HG02852 (cell line): Measurements from ENCODE around the gene HMGXB4.

Experiments
- ATAC-seq: cut with Tn5 transposase; IDR thresholded peaks from one replicate; pipeline ENCODE4 v1.9.1; 2021; ENCODE audit warnings: mild to moderate bottlenecking, moderate library complexity; ENCODE audit not compliant: unreplicated experiment

HMGXB4 gene

GRCh38 chr22:35310556-35311550 lies 53.6 kb downstream of the HMGXB4 start:
- no peak for ATAC-seq

GRCh38 chr22:35311551-35311999 lies 54.3 kb downstream of the HMGXB4 start:
- ATAC-seq, result no peak

GRCh38 chr22:35312198-35313059 lies 55.1 kb downstream of the HMGXB4 start:
- no peak for ATAC-seq

- no peak for ATAC-seq
Observed at GRCh38 chr22:35313311-35314121, 56.2 kb downstream of the HMGXB4 start.

- no peak for ATAC-seq
Observed at GRCh38 chr22:35314161-35314942, 57.1 kb downstream of the HMGXB4 start.

GRCh38 chr22:35315141-35315854 lies 58.0 kb downstream of the HMGXB4 start:
- ATAC-seq, result no peak

GRCh38 chr22:35315855-35316745 lies 58.8 kb downstream of the HMGXB4 start:
- no peak for ATAC-seq

GRCh38 chr22:35316751-35317150 lies 59.5 kb downstream of the HMGXB4 start:
- ATAC-seq, result no peak

- no peak for ATAC-seq
Observed at GRCh38 chr22:35317680-35318290, 60.5 kb downstream of the HMGXB4 start.

GRCh38 chr22:35318346-35319215 lies 61.3 kb downstream of the HMGXB4 start:
- no peak for ATAC-seq

GRCh38 chr22:35319244-35319985 lies 62.1 kb downstream of the HMGXB4 start:
- no peak for ATAC-seq

GRCh38 chr22:35322126-35322525 lies 64.8 kb downstream of the HMGXB4 start:
- ATAC-seq, result no peak

GRCh38 chr22:35322893-35323292 lies 65.6 kb downstream of the HMGXB4 start:
- no peak for ATAC-seq

GRCh38 chr22:35323305-35323704 lies 66.0 kb downstream of the HMGXB4 start:
- no peak for ATAC-seq

- no peak for ATAC-seq
Observed at GRCh38 chr22:35324067-35324466, 66.8 kb downstream of the HMGXB4 start.

- ATAC-seq, result no peak
Observed at GRCh38 chr22:35324762-35325161, 67.5 kb downstream of the HMGXB4 start.
